Epithelial cell of proximal tubule (primary cell): ENCODE measurements around the gene BFSP2. TPM values are rescaled to one million over a fixed set of nuclear protein-coding genes. Genes with fewer than 3 reads are reported as not detected.
A peak's percentile ranks its signal among the peaks of the same experiment; 100 is the strongest.

Source experiments
- DNase-seq: peaks from one replicate; pipeline ENCODE4 v3.0.0-alpha.2; 2011; ENCODE audit warnings: low read depth
- H3K4me3 ChIP-seq: 2 replicates; pipeline ENCODE4 v1.5.1; 2011; ENCODE audit warnings: low read depth, mild to moderate bottlenecking, low read length
- total RNA-seq: library from RNA; depleted of rRNA; stranded (reverse); fragments of >200 nt; gene quantifications from 2 replicates; pipeline ENCODE4 v1.2.3, GENCODE V29; 2015
- TF ChIP-seq, protein P1 (sequence below): conservative IDR thresholded peaks from 2 replicates; pipeline ENCODE4 v1.5.1; 2012; ENCODE audit warnings: low read depth, mild to moderate bottlenecking, low read length

The BFSP2 gene
- total RNA-seq, 1 donor from 2014 or later, result not detected

DNA sequence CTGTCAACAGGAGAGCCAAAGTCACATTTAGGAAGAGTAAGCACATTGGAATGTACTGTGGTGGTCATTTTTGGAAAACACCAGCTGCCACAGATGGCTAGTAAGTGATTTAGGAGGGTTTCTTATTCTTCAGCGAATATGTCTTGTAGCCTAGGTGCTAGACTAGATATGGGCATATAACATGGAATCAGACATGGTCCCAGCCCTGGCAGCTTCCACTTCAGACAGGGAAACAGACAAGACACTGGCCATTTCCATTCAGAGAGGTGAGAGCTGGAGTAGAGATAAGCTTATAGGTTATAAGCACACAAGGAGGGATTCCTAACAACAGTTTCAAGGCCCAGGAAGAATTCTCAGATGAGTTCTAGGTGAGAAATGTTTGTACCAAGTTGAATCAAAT lies 28.2 kb upstream of the BFSP2 start:
- H3K4me3 ChIP-seq, result no peak overlapping the region
- TF ChIP-seq, protein P1, sequence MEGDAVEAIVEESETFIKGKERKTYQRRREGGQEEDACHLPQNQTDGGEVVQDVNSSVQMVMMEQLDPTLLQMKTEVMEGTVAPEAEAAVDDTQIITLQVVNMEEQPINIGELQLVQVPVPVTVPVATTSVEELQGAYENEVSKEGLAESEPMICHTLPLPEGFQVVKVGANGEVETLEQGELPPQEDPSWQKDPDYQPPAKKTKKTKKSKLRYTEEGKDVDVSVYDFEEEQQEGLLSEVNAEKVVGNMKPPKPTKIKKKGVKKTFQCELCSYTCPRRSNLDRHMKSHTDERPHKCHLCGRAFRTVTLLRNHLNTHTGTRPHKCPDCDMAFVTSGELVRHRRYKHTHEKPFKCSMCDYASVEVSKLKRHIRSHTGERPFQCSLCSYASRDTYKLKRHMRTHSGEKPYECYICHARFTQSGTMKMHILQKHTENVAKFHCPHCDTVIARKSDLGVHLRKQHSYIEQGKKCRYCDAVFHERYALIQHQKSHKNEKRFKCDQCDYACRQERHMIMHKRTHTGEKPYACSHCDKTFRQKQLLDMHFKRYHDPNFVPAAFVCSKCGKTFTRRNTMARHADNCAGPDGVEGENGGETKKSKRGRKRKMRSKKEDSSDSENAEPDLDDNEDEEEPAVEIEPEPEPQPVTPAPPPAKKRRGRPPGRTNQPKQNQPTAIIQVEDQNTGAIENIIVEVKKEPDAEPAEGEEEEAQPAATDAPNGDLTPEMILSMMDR, result no peak
- DNase-seq, result no peak

DNA sequence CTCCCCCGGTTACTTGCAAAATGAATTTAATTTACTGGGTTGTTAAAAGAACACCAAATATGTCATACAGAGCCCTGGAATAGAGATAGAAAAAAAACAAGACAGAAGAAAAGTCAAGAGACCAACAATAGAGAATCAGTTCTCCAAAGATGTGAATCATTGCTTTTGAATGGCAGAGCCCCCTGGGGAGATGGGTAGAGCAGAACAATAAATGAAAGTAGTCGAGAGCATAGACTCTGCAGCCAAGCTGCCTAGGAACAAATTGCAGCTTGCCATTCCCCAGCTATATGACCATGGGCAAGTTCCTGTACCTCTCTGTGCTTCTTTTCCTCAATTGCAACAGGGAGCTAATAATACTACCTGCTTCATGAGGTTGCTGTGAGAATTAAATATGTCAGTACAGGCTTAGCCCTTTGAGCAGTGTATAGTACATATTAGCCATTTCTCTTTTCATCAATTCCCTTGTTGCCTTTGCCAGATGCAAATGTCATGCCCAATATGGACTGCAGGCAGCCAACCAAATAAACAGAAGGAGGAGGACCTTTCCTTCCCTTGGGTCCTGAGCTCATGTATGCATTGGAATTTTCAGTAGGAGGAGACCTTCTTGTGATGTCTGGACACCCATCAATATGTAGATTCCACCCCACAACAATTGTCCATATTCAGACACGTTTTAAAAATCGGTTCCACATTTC lies 25.0 kb upstream of the BFSP2 start:
- no peak for DNase-seq
- H3K4me3 ChIP-seq, result no peak overlapping the region
- TF ChIP-seq, protein P1, result no peak

DNA sequence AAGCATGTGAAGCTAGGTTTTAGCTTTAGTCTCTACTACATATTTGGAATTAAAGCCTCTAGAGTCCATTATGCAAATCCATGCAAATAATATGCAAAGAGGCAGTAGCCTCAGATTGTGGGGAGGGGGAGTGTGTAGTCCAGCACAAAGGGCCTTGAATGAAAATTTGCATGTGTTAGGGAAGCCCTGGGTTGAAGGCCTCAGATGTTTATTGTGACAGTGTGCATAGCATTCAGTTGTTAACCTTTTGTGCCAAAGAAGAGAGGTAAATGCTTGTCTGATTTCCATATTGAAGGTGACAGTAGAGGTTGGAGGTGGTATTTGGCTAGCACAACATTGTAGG lies 24.5 kb upstream of the BFSP2 start:
- no peak overlapping the region for H3K4me3 ChIP-seq
- DNase-seq, result no peak
- TF ChIP-seq, protein P1, result no peak

DNA sequence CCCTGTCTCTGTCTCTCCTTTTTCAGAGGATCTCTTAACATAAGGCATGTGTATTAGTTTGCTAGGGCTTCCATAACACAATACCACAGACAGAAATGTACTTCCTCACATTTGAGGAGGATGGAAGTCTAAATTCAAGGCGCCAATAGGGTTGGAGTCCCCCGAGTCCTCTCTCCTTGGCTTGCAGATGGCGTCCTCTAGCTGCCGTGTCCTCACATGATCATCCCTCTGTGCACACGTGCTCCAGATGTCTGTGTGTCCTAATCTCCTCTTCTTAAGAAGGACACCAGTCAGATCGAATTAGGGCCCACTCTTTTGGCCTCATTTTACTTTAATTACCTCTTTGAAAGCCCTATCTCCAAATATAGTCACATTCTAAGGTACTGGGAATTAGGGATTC lies 23.0 kb upstream of the BFSP2 start:
- TF ChIP-seq, protein P1, result peak; percentile 3
- no peak for DNase-seq
- no peak overlapping the region for H3K4me3 ChIP-seq

DNA sequence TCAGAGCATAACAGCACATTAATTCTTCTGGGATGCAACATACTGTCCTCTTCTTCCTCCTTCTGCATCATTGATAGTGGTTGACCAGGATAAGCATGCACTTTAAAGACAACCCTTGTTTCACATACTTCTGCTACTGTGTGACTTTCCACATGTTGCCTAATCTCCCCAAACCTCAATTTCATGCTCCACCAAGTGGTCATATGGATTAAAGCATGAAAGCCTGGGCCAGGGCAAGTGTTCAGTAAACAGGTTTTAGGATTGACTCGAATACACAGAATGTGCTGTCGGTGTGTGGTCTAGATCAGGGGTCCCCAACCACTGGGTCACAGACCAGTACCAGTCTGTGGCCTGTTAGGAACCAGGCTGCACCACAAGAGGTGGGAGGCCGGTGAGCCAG lies 22.5 kb upstream of the BFSP2 start:
- no peak for DNase-seq
- TF ChIP-seq, protein P1, result peak; percentile 64
- H3K4me3 ChIP-seq, result no peak overlapping the region

DNA sequence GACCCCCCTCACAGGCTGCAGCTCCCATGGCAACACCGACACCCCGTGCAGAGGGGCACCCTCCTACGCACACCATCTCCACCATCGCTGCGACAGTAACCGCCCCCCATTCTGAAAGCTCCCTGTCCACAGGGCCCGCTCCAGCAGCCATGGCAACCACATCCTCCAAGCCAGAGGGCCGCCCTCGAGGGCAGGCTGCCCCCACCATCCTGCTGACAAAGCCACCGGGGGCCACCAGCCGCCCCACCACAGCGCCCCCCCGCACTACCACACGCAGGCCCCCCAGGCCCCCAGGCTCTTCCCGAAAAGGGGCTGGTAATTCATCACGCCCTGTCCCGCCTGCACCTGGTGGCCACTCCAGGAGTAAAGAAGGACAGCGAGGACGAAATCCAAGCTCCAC lies 19.9 kb upstream of the BFSP2 start:
- no peak for DNase-seq
- TF ChIP-seq, protein P1, result no peak
- H3K4me3 ChIP-seq, result no peak overlapping the region
